Skin of body (tissue), 2 donors: ENCODE measurements around the gene CGB5. TPM values are rescaled to one million over a fixed set of nuclear protein-coding genes. Genes with fewer than 3 reads are reported as not detected.
"Not testable (repeated sequence)": the region's sequence is repeated elsewhere in the genome, so short reads cannot be mapped to it uniquely, and the experiment has no call there.

Source experiments
- DNase-seq: peaks from one replicate; lab custom pipeline; 2025; lab: John Stamatoyannopoulos, UW
- total RNA-seq: library from RNA; depleted of rRNA; stranded (reverse); fragments of >200 nt; gene quantifications from one replicate; pipeline ENCODE4 v1.2.3, GENCODE V29; 2014

The CGB5 gene
- not detected for total RNA-seq

GRCh38 chr19:49043548-49043947, at the start of gene CGB5:
TSS of gene CGB5 (plus strand) at chr19:49043848. CDS start at chr19:49044210, 362 bp downstream.
- not testable (repeated sequence) for DNase-seq

GRCh38 chr19:48994035-48994386, 49.6 kb upstream of the CGB5 start:
- no peak for DNase-seq

GRCh38 chr19:48997972-48998371, 45.7 kb upstream of the CGB5 start:
- DNase-seq: no peak

- no peak for DNase-seq
Measured at GRCh38 chr19:48999481-49000325, 43.9 kb upstream of the CGB5 start.

GRCh38 chr19:49004133-49004532, 39.5 kb upstream of the CGB5 start:
- no peak for DNase-seq

GRCh38 chr19:49004964-49005614, 38.6 kb upstream of the CGB5 start:
- DNase-seq: no peak

- no peak for DNase-seq
Measured at GRCh38 chr19:49006905-49007304, 36.7 kb upstream of the CGB5 start.

GRCh38 chr19:49009828-49010227, 33.8 kb upstream of the CGB5 start:
- no peak for DNase-seq

GRCh38 chr19:49010453-49010852, 33.2 kb upstream of the CGB5 start:
- DNase-seq: no peak

- no peak for DNase-seq
Measured at GRCh38 chr19:49011194-49011593, 32.5 kb upstream of the CGB5 start.

GRCh38 chr19:49014123-49014869, 29.4 kb upstream of the CGB5 start:
- DNase-seq: no peak

GRCh38 chr19:49014870-49015255, 28.8 kb upstream of the CGB5 start:
- no peak for DNase-seq

- no peak for DNase-seq
Measured at GRCh38 chr19:49016067-49016839, 27.4 kb upstream of the CGB5 start.

GRCh38 chr19:49017041-49017665, 26.5 kb upstream of the CGB5 start, which contains the start of gene LHB:
TSS of gene LHB (minus strand) at chr19:49017091. CDS start at chr19:49017081, 10 bp downstream.
- no peak for DNase-seq

GRCh38 chr19:49017666-49018351, 25.8 kb upstream of the CGB5 start:
- DNase-seq: no peak

GRCh38 chr19:49018388-49019241, 25.0 kb upstream of the CGB5 start:
- not testable (repeated sequence) for DNase-seq

- DNase-seq: no peak
Measured at GRCh38 chr19:49019242-49019932, 24.3 kb upstream of the CGB5 start.

GRCh38 chr19:49020342-49020741, 23.3 kb upstream of the CGB5 start:
- DNase-seq: no peak
